GM12878 (cell line): ENCODE results near the gene C10orf90. TPM values are rescaled to one million over a fixed set of nuclear protein-coding genes. Genes with fewer than 3 reads are reported as not detected.

Experiments used
- ATAC-seq: fragments of 200-7000 bp; cut with Tn5 transposase; 3 replicates; pipeline ENCODE4 v1.9.1; 2020; ENCODE audit warnings: mild to moderate bottlenecking, moderate library complexity
- BruUV-seq: library from RNA; stranded (reverse); fragments of 400-500 nt; replicated peaks from 2 replicates; lab custom pipeline; 2021; lab: Mats Ljungman, UMichigan
- CTCF ChIA-PET: fragments of 300-600 bp; sonication (Branson Sonifier 250); formaldehyde crosslinking; extraction: SDS; loops from one replicate; lab custom pipeline; 2021; ENCODE audit warnings: inconsistent platforms; lab: Yijun Ruan, JAX
- POLR2A ChIA-PET: fragments of 350-600 bp; formaldehyde crosslinking; extraction: SDS; loops from one replicate; lab custom pipeline; 2021; ENCODE audit warnings: inconsistent platforms; lab: Charles Lee
- RAD21 ChIA-PET: fragments of 300-600 bp; sonication (Branson Sonifier 250); formaldehyde crosslinking; loops from one replicate; lab custom pipeline; 2023; ENCODE audit warnings: antibody characterized with exemption; ENCODE audit not compliant: unreplicated experiment; lab: Charles Lee
- SMC1A ChIA-PET: fragments of 300-600 bp; sonication (Branson Sonifier 250); formaldehyde crosslinking; loops from one replicate; lab custom pipeline; 2023; ENCODE audit not compliant: unreplicated experiment, uncharacterized antibody; lab: Charles Lee
- DNase-seq: peaks from one replicate; pipeline ENCODE4 v3.0.0-alpha.2; 2011; ENCODE audit warnings: low read depth, low spot score
- FAIRE-seq: peaks from 3 replicates; lab custom pipeline; 2011; peaks lifted over from hg19 to GRCh38; lab: Jason Lieb, UNC
- H2AFZ ChIP-seq: 2 replicates; pipeline ENCODE4 v1.6.0; 2011; ENCODE audit warnings: low read depth, low read length, control low read depth; ENCODE audit not compliant: control insufficient read depth
- H3K27ac ChIP-seq: 2 replicates; pipeline ENCODE4 v1.5.1; 2011; ENCODE audit warnings: control low read depth; ENCODE audit not compliant: control insufficient read depth, insufficient read depth
- H3K27me3 ChIP-seq, 2 experiments: replicated peaks in 1 of 2; 2 replicates each; pipeline versions ENCODE4 v1.6.0 to v1.6.1; 2011; ENCODE audit warnings: low read length in 1 of 2; ENCODE audit not compliant: control insufficient read depth in 2 of 2, insufficient read depth in 2 of 2
- H3K36me3 ChIP-seq, 2 experiments: 2 replicates each; pipeline ENCODE4 v1.5.1; 2011; ENCODE audit warnings: low read length in 1 of 2; ENCODE audit not compliant: control insufficient read depth in 2 of 2, insufficient read depth in 2 of 2
- H3K4me1 ChIP-seq: 2 replicates; pipeline ENCODE4 v1.6.1; 2011; ENCODE audit warnings: mild to moderate bottlenecking, low read length, moderate library complexity, mixed read lengths; ENCODE audit not compliant: control insufficient read depth, insufficient read depth
- H3K4me2 ChIP-seq: 2 replicates; pipeline ENCODE4 v1.6.0; 2011; ENCODE audit warnings: control low read depth; ENCODE audit not compliant: control insufficient read depth, insufficient read depth
- H3K4me3 ChIP-seq: fragments of 200-600 bp; sonication (generic); 2 replicates; pipeline ENCODE4 v1.5.1; 2016
- H3K79me2 ChIP-seq: 2 replicates; pipeline ENCODE4 v1.6.0; 2011; ENCODE audit warnings: low read length; ENCODE audit not compliant: control insufficient read depth, insufficient read depth
- H3K9ac ChIP-seq: 2 replicates; pipeline ENCODE4 v1.8.0; 2011; ENCODE audit warnings: low read length, control low read depth, mixed read lengths; ENCODE audit not compliant: control insufficient read depth, insufficient read depth
- H3K9me3 ChIP-seq: replicated peaks from 3 replicates; pipeline ENCODE4 v1.5.1; 2011; ENCODE audit warnings: mild to moderate bottlenecking, low read length; ENCODE audit not compliant: control insufficient read depth, insufficient read depth
- H4K20me1 ChIP-seq: 2 replicates; pipeline ENCODE4 v1.6.0; 2011; ENCODE audit not compliant: control insufficient read depth, insufficient read depth
- CBX3 ChIP-seq: fragments of 200-600 bp; sonication (generic); IDR thresholded peaks from 2 replicates; pipeline ENCODE4 v1.6.1; 2016; ENCODE audit warnings: low read depth, borderline replicate concordance
- EED ChIP-seq: sonication (generic); IDR thresholded peaks from 2 replicates; pipeline ENCODE4 v1.6.1; 2016; ENCODE audit warnings: antibody characterized with exemption, low read depth
- FOXM1 ChIP-seq: IDR thresholded peaks from 2 replicates; pipeline ENCODE4 v1.6.1; 2012; ENCODE audit warnings: low read depth, mild to moderate bottlenecking, inconsistent platforms, low read length, moderate library complexity
- NFIC ChIP-seq: IDR thresholded peaks from 2 replicates; pipeline ENCODE4 v1.6.1; 2012; ENCODE audit warnings: low read depth, mild to moderate bottlenecking, inconsistent platforms, low read length, moderate library complexity
- RCOR1 ChIP-seq: conservative IDR thresholded peaks from 2 replicates; pipeline ENCODE4 v1.6.1; 2012; ENCODE audit warnings: low read depth, low read length, improper control_type of control experiment
- RELA ChIP-seq: fragments of 450-650 bp; IDR thresholded peaks from 2 replicates; pipeline ENCODE4 v1.8.0; 2014; ENCODE audit warnings: borderline replicate concordance; ENCODE audit not compliant: partially characterized antibody
- RFX5 ChIP-seq: IDR thresholded peaks from 2 replicates; pipeline ENCODE4 v1.6.1; 2011; ENCODE audit warnings: low read depth, low read length, improper control_type of control experiment
- SUZ12 ChIP-seq: fragments of 200-600 bp; sonication (generic); IDR thresholded peaks from one replicate; pipeline ENCODE4 v1.6.1; 2018; ENCODE audit warnings: antibody characterized with exemption, mild to moderate bottlenecking; ENCODE audit not compliant: unreplicated experiment
- TBL1XR1 ChIP-seq: IDR thresholded peaks from 2 replicates; pipeline ENCODE4 v1.6.1; 2012; ENCODE audit warnings: low read depth, low read length, improper control_type of control experiment
- TCF3 ChIP-seq: IDR thresholded peaks from 2 replicates; pipeline ENCODE4 v1.6.1; 2012; ENCODE audit warnings: low read depth, mild to moderate bottlenecking, low read length, borderline replicate concordance; ENCODE audit not compliant: insufficient read depth
- ZNF274 ChIP-seq: IDR thresholded peaks from one replicate; pipeline ENCODE4 v1.8.0; 2011; ENCODE audit not compliant: insufficient read length, insufficient read depth
- ZNF622 ChIP-seq: fragments of 450-650 bp; IDR thresholded peaks from 2 replicates; pipeline ENCODE4 v1.6.1; 2017; ENCODE audit warnings: mild to moderate bottlenecking, inconsistent platforms
- WGBS: methylation state at CpG from one replicate; pipeline ENCODE4 v1.1.6; 2016; ENCODE audit warnings: low lambda C conversion rate; ENCODE audit not compliant: insufficient replicate concordance, insufficient coverage; ENCODE audit errors: missing lambda C conversion rate; 5-methylcytosine and 5-hydroxymethylcytosine counted together
- in situ Hi-C: fragments of 300-500 bp; cut with MboI; formaldehyde crosslinking; loops from 9 replicates; pipeline ENCODE4 v1.14.3; 2018; ENCODE audit warnings: mixed read lengths
- intact Hi-C: fragments of 100-400 bp; cut with micrococcal nuclease; formaldehyde crosslinking; loops from one replicate; pipeline ENCODE4 v1.14.2; 2022; ENCODE audit not compliant: unreplicated experiment
- polyA plus RNA-seq, 11 experiments: library from polyadenylated mRNA; depleted of rRNA in 4 of 11; unstranded in 6 of 11; stranded (reverse) in 5 of 11; fragments of >200 nt; fragmentation: Nextera tagmentation in 4 of 11; fragmentation: Illumina TruSeq in 1 of 11; extraction: Ambion mirVana in 4 of 11; extraction: Trizol in 1 of 11; gene quantifications; 1 replicate in 1 of 11; 2 replicates in 10 of 11; pipeline versions ENCODE4 v1.2.1 to v1.2.3, GENCODE V29; 2011 to 2016; ENCODE audit warnings: inconsistent platforms in 2 of 11, missing spikeins in 2 of 11, low read depth in 1 of 11
- total RNA-seq, 4 experiments: library from RNA; depleted of rRNA in 3 of 4; stranded (reverse); fragments of >200 nt in 3 of 4; fragmentation: Illumina TruSeq in 1 of 4; extraction: Trizol in 1 of 4; gene quantifications; 2 replicates each; pipeline versions ENCODE4 v1.2.1 to v1.2.3, GENCODE V29; 2013 to 2021
- TF ChIP-seq, protein P1 (sequence below): IDR thresholded peaks from 2 replicates; pipeline ENCODE4 v1.6.1; 2012; ENCODE audit warnings: low read depth, low read length, improper control_type of control experiment
- TF ChIP-seq, protein P2 (sequence below): fragments of 450-650 bp; IDR thresholded peaks from 2 replicates; pipeline ENCODE4 v1.6.1; 2017; ENCODE audit warnings: antibody characterized with exemption, mild to moderate bottlenecking, moderate library complexity
- TF ChIP-seq, protein P3 (sequence below): IDR thresholded peaks from 2 replicates; pipeline ENCODE4 v1.6.1; 2012; ENCODE audit warnings: improper control_type of control experiment, low read depth, low read length; ENCODE audit not compliant: insufficient replicate concordance

The C10orf90 gene
- total and polyA plus RNA-seq, 10 of the 15 experiments (the other 5 are each of a cell fraction or from before 2014, with no cell fraction given) = 0.04 TPM; not detected in 9

DNA sequence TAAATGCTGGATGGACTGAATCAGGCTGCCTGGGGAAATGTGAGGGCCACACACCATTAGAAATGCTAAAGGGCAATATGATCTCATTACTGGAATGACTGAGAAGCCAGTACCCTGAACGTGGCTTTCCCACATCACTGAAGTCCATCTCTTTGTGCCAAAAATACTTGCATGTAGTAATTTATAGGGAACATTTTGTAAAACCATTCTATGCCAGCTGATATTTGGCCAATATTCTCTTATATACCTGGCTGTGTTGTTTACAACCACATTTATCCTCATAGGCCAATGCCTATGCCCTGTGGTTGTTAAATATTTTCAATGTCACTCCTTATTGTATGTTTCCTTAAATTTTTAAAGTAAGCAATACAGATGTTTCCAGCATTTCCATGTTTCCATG, 111.6 kb downstream of the C10orf90 start:
- no peak for ATAC-seq
- Histone ChIP-seq H3K4me1 (no peaks in the 10 kb centered on the region), H3K36me3 (no peaks in the 10 kb centered on the region), H2AFZ (no peak overlapping the region), H3K4me3 (no peak overlapping the region), H3K79me2 (no peaks in the 10 kb centered on the region), H3K9ac (no peak overlapping the region), H3K27me3 (no peaks in the 10 kb centered on the region), H3K9me3 (no peaks in the 10 kb centered on the region), H4K20me1 (no peaks in the 10 kb centered on the region), H3K27ac (no peak overlapping the region), H3K4me2 (no peak overlapping the region)
- FAIRE-seq = no peak
- ChIA-PET POLR2A (no interaction called here), SMC1A (interaction anchor here (1.3 kb wide), 1 partner anchor 40 kb away, joined by 3 read pairs; no protein-coding TSS in a partner anchor), RAD21 (no interaction called here), CTCF (no interaction called here)
- DNase-seq = no peak
- BruUV-seq = no TSS peak
- intact Hi-C loops = no loop called here
- WGBS = 0% methylated on average over 1 of the region's 1 CpG
- in situ Hi-C loops = no loop called here
- TF ChIP-seq TBL1XR1 (no peak), ZNF274 (no peak), FOXM1 (no peak), RELA (no peak), EED (no peak), CBX3 (no peak), SUZ12 (no peak), ZNF622 (no peak), RCOR1 (no peak), TCF3 (no peak), RFX5 (no peak), NFIC (no peak)
- TF ChIP-seq, protein P1, sequence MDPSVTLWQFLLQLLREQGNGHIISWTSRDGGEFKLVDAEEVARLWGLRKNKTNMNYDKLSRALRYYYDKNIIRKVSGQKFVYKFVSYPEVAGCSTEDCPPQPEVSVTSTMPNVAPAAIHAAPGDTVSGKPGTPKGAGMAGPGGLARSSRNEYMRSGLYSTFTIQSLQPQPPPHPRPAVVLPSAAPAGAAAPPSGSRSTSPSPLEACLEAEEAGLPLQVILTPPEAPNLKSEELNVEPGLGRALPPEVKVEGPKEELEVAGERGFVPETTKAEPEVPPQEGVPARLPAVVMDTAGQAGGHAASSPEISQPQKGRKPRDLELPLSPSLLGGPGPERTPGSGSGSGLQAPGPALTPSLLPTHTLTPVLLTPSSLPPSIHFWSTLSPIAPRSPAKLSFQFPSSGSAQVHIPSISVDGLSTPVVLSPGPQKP = no peak
- TF ChIP-seq, protein P2, sequence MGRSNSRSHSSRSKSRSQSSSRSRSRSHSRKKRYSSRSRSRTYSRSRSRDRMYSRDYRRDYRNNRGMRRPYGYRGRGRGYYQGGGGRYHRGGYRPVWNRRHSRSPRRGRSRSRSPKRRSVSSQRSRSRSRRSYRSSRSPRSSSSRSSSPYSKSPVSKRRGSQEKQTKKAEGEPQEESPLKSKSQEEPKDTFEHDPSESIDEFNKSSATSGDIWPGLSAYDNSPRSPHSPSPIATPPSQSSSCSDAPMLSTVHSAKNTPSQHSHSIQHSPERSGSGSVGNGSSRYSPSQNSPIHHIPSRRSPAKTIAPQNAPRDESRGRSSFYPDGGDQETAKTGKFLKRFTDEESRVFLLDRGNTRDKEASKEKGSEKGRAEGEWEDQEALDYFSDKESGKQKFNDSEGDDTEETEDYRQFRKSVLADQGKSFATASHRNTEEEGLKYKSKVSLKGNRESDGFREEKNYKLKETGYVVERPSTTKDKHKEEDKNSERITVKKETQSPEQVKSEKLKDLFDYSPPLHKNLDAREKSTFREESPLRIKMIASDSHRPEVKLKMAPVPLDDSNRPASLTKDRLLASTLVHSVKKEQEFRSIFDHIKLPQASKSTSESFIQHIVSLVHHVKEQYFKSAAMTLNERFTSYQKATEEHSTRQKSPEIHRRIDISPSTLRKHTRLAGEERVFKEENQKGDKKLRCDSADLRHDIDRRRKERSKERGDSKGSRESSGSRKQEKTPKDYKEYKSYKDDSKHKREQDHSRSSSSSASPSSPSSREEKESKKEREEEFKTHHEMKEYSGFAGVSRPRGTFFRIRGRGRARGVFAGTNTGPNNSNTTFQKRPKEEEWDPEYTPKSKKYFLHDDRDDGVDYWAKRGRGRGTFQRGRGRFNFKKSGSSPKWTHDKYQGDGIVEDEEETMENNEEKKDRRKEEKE = no peak
- TF ChIP-seq, protein P3, sequence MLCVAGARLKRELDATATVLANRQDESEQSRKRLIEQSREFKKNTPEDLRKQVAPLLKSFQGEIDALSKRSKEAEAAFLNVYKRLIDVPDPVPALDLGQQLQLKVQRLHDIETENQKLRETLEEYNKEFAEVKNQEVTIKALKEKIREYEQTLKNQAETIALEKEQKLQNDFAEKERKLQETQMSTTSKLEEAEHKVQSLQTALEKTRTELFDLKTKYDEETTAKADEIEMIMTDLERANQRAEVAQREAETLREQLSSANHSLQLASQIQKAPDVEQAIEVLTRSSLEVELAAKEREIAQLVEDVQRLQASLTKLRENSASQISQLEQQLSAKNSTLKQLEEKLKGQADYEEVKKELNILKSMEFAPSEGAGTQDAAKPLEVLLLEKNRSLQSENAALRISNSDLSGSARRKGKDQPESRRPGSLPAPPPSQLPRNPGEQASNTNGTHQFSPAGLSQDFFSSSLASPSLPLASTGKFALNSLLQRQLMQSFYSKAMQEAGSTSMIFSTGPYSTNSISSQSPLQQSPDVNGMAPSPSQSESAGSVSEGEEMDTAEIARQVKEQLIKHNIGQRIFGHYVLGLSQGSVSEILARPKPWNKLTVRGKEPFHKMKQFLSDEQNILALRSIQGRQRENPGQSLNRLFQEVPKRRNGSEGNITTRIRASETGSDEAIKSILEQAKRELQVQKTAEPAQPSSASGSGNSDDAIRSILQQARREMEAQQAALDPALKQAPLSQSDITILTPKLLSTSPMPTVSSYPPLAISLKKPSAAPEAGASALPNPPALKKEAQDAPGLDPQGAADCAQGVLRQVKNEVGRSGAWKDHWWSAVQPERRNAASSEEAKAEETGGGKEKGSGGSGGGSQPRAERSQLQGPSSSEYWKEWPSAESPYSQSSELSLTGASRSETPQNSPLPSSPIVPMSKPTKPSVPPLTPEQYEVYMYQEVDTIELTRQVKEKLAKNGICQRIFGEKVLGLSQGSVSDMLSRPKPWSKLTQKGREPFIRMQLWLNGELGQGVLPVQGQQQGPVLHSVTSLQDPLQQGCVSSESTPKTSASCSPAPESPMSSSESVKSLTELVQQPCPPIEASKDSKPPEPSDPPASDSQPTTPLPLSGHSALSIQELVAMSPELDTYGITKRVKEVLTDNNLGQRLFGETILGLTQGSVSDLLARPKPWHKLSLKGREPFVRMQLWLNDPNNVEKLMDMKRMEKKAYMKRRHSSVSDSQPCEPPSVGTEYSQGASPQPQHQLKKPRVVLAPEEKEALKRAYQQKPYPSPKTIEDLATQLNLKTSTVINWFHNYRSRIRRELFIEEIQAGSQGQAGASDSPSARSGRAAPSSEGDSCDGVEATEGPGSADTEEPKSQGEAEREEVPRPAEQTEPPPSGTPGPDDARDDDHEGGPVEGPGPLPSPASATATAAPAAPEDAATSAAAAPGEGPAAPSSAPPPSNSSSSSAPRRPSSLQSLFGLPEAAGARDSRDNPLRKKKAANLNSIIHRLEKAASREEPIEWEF = no peak
